Activated CD4-positive, alpha-beta T cell treated with anti-CD3 and anti-CD28 coated beads, Interleukin-2, amount 10 ng/mL, durations not matched to agents 7 days and 5 days (primary cell): Measurements from ENCODE around the gene SMAD2. TPM values are rescaled to one million over a fixed set of nuclear protein-coding genes. Genes with fewer than 3 reads are reported as not detected.

ENCODE experiments used
- CTCF ChIA-PET: fragments of 350-600 bp; sonication (Branson Sonifier 250); formaldehyde crosslinking; loops from one replicate; lab custom pipeline; 2021; ENCODE audit warnings: antibody characterized with exemption; lab: Charles Lee
- POLR2A ChIA-PET: fragments of 350-600 bp; sonication (Branson Sonifier 250); formaldehyde crosslinking; loops from one replicate; lab custom pipeline; 2021; ENCODE audit warnings: antibody characterized with exemption; lab: Charles Lee
- DNase-seq: peaks from one replicate; pipeline ENCODE4 v3.0.0-alpha.2; 2020
- H3K27ac Mint-ChIP-seq: one replicate; pipeline ENCODE4 v1.8.0; 2021; ENCODE audit warnings: mild to moderate bottlenecking, moderate library complexity, mixed read lengths
- H3K27me3 Mint-ChIP-seq: one replicate; pipeline ENCODE4 v1.8.0; 2021; ENCODE audit warnings: mixed read lengths
- H3K36me3 Mint-ChIP-seq: one replicate; pipeline ENCODE4 v1.8.0; 2021; ENCODE audit warnings: low read depth, mixed read lengths
- H3K4me1 Mint-ChIP-seq: one replicate; pipeline ENCODE4 v1.8.0; 2021; ENCODE audit warnings: mixed read lengths
- H3K4me3 Mint-ChIP-seq: one replicate; pipeline ENCODE4 v1.8.0; 2021; ENCODE audit warnings: mild to moderate bottlenecking, moderate library complexity, mixed read lengths
- H3K9me3 Mint-ChIP-seq: one replicate; pipeline ENCODE4 v1.8.0; 2021; ENCODE audit warnings: mixed read lengths
- total RNA-seq, 2 experiments: library from RNA; stranded (reverse); gene quantifications; one replicate each; pipeline ENCODE4 v1.2.3, GENCODE V29; 2021

The SMAD2 gene
- total RNA-seq, 2 experiments from 2014 or later = 141 to 158 TPM

DNA sequence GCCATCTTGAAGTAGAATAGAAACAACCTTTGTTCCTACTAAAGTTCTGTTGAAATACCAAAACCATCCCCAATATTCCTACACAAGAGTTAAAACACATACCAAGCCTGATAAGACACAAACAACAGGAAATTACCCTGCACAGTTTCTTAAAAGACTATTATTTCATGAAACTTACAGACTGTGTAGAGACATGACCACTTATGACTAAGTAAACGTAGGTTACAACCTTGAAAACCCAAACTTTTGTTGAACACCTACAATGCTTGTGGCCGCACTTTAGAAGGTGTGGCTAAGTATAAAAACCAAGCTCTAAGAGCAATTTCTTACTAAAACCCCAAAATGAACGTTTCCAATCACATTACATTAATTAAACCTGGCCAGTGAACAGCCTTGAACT is 2.0 kb downstream of the SMAD2 start:
- Mint-ChIP-seq H3K27ac (peak overlapping the region; percentile 84), H3K27me3 (no peaks in the 10 kb centered on the region), H3K4me1 (peaks cover 59% of the 10 kb centered on the region), H3K36me3 (peaks cover 16% of the 10 kb centered on the region), H3K4me3 (peak overlapping the region; percentile 81), H3K9me3 (no peaks in the 10 kb centered on the region)
- ChIA-PET CTCF (no interaction called here), POLR2A (interaction anchor here (0.6 kb wide), 1 partner anchor 263 kb away, joined by 3 read pairs; no protein-coding TSS in a partner anchor)
- DNase-seq = peak; percentile 33

DNA sequence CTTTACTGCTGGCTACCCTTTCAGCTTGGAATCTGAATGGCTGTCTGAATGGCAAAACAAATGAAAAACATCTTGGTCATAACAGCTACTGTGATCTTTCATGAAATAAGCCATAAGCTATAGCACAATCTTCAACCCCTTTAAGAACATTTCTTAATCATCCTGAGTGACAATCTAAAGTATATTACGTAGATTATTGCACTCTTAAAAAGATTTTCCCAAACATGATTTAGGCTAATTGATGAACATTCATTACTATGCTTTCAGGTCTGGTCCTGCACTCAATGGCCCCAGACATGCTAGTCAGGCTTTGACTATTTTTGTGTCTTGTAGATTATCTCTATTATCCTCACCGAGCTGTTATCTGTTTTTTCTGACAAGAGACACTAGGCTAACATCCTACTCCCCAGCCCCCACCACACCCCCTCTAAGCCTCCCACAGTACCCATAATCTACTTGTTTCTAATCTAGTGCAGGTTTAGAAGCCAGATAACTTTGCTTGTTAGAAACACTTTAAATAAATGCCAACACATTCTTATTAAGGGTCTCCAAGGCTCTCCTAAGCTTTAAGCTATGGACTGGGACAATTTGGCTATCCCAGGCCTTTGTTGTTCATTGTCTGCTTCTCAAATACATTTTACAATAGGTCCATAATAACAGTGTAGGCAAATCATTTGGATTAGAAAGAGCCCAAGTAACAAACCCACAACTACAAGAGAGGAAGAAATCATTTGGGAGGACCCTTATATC is 4.2 kb downstream of the SMAD2 start:
- no peak overlapping the region for H3K27ac Mint-ChIP-seq
- no peaks in the 10 kb centered on the region for H3K27me3 Mint-ChIP-seq
- ChIA-PET CTCF (no interaction called here), POLR2A (no interaction called here)
- peaks cover 20% of the 10 kb centered on the region for H3K36me3 Mint-ChIP-seq
- no peak overlapping the region for H3K4me3 Mint-ChIP-seq
- H3K4me1 Mint-ChIP-seq = peaks cover 67% of the 10 kb centered on the region
- DNase-seq = no peak
- no peaks in the 10 kb centered on the region for H3K9me3 Mint-ChIP-seq

DNA sequence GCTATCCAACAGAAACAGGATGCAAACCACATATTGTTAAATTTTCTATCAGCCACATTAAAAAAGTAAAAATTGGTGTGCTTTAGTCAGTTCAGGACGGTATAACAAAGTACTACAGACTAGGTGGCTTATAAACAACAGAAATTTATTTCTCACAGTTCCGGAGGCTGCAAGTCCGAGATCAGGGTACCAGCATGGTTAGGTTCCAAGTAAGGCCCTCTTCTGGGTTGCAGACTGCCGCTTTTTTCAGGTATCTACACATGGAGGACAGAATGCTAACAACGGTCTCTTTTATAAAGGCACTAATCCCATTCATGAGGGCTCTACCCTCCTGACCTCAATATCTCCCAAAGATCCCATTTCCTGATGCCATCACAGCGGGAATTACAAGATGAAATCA is 10.5 kb downstream of the SMAD2 start:
- H3K4me3 Mint-ChIP-seq = no peak overlapping the region
- no peak overlapping the region for H3K27ac Mint-ChIP-seq
- peaks cover 74% of the 10 kb centered on the region for H3K4me1 Mint-ChIP-seq
- DNase-seq = no peak
- ChIA-PET CTCF (no interaction called here), POLR2A (no interaction called here)
- H3K36me3 Mint-ChIP-seq = peaks cover 27% of the 10 kb centered on the region
- H3K9me3 Mint-ChIP-seq = no peaks in the 10 kb centered on the region
- H3K27me3 Mint-ChIP-seq = no peaks in the 10 kb centered on the region

DNA sequence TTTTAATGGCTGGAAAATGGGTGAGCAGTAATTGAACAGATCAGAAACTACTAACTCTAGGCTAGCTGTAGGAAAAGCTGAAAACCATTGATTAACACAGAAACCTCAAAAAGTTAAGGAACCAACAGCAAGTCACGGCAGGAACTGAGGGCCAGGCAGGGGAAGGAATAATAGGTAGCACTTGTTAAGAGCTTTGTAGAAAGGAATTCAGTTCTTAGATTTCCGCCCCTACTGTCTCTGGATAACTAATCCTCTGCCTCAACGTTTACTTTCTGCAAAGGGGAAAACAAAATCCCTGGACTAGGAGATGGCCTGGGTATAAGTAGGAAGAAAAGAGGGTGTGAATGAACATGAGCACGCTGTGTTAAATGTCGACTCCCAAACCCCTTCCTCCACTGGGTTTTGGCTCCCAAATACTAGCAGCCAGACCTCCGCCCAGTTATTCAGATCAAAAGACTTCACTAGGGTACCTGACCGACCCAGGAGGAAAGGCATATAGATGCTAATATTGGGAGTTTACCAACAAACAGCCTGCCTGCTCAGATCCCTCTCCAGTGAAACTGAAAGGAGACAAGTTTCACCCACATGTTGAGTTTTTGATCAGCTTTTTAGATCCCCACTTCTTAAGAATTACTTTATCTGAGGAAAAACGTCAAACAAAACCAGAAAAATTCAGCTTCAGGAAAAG is 12.4 kb downstream of the SMAD2 start:
- peak overlapping the region; percentile 63 for H3K27ac Mint-ChIP-seq
- H3K4me1 Mint-ChIP-seq = peaks cover 76% of the 10 kb centered on the region
- CTCF ChIA-PET = no interaction called here
- POLR2A ChIA-PET = no interaction called here
- H3K27me3 Mint-ChIP-seq = no peaks in the 10 kb centered on the region
- peaks cover 29% of the 10 kb centered on the region for H3K36me3 Mint-ChIP-seq
- no peak for DNase-seq
- peak overlapping the region; percentile 42 for H3K4me3 Mint-ChIP-seq
- no peaks in the 10 kb centered on the region for H3K9me3 Mint-ChIP-seq

DNA sequence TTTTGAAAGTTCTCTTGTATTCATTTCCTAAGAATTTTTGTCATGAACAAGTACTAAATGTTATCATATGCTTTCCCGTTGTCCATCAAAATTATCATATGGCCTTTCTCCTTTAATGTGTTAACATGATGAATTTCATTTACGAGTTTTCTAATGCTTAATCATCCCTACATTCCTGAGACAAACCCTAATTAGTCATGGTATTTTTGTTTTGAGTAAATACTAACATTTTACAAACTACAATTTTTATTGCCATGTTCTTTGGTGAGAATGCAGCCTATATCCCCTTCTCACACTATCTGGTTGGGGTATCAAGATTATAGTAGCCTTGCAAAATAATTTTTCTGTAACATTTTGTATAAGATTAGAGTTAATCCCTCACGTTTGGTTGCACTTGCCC is 14.5 kb downstream of the SMAD2 start:
- Mint-ChIP-seq H3K27me3 (no peaks in the 10 kb centered on the region), H3K4me1 (peaks cover 78% of the 10 kb centered on the region), H3K4me3 (no peak overlapping the region), H3K9me3 (no peaks in the 10 kb centered on the region), H3K36me3 (peaks cover 35% of the 10 kb centered on the region), H3K27ac (no peak overlapping the region)
- DNase-seq = no peak
- ChIA-PET CTCF (no interaction called here), POLR2A (no interaction called here)

DNA sequence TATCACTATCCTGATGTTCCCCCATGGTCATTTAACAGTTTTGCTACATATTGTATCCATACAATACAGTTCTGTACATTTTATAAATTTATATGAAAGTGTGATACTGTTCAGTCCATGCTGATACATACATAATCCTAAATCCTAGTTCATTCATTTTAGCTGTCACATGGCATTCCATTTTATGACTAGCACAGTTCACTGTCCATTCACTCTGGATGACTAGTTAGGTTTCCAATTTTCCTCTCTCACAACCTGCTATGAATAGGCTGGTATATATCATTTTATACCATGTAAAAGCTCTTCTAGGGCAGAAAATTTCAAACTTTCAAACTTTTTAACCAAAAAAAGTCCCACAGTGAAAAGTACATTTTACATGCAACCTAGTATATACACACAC is 15.2 kb downstream of the SMAD2 start:
- Mint-ChIP-seq H3K27ac (no peak overlapping the region), H3K27me3 (no peaks in the 10 kb centered on the region), H3K36me3 (peaks cover 38% of the 10 kb centered on the region), H3K4me1 (peaks cover 81% of the 10 kb centered on the region), H3K9me3 (no peaks in the 10 kb centered on the region), H3K4me3 (no peak overlapping the region)
- ChIA-PET POLR2A (no interaction called here), CTCF (no interaction called here)
- no peak for DNase-seq

DNA sequence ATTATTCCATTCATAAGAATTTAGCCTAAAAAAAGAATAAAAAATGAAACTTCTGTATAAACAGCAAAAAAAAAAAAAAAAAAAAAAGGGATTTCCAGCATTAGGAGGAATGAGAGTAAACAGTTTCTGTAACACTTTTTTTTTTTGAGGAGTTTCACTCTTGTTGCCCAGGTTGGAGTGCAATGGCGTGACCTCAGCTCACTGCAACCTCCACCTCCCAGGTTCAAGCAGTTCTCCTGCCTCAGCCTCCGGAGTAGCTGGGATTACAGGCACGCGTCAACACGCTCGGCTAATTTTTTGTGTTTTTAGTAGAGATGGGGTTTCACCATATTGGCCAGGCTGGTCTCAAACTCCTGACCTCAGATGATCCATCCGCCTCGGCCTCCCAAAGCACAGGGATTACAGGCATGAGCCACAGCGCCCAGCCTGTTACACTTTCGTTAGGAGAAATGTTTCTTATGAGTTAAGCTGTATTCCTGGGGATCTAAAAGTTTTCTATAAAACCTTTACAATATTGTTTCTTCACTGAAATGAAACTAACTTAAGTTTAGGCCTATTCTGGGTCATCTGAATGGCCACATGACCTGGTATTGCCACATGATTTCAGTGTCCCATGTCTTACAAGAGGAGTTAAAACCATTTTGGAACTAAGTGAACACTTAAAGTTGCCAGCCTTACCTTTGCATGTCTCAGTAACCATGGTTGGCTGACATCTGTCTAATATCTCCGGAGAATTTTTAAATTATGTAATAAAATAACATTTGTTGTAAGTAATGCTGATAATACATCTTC is 17.5 kb downstream of the SMAD2 start:
- Mint-ChIP-seq H3K36me3 (peaks cover 43% of the 10 kb centered on the region), H3K9me3 (peaks cover 5% of the 10 kb centered on the region), H3K4me1 (peaks cover 74% of the 10 kb centered on the region), H3K27ac (peak overlapping the region; percentile 71), H3K27me3 (no peaks in the 10 kb centered on the region), H3K4me3 (no peak overlapping the region)
- ChIA-PET CTCF (interaction anchor here (0.9 kb wide), 1 partner anchor 11 kb away, joined by 3 read pairs; no protein-coding TSS in a partner anchor), POLR2A (no interaction called here)
- no peak for DNase-seq

DNA sequence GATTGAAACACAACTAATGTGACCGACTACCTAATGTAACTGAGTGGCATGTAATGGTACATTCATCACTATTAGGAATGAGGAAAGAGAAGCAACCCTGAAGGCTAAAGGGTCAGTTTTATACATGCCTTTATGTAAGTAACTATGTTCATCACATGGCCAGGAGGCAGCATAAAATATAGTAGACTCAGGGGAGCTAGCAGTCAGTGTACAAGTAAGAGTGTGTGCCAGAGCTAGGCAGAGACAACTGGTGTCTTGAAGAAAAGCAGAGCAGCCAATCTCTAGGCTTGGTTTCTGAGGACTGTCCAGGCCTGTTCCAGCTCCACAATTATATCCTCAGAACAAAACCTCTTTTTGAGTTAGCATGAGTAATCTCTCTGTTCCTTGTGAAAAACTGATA is 18.1 kb downstream of the SMAD2 start:
- Mint-ChIP-seq H3K27me3 (no peaks in the 10 kb centered on the region), H3K27ac (peak overlapping the region; percentile 71), H3K4me1 (peaks cover 70% of the 10 kb centered on the region), H3K36me3 (peaks cover 49% of the 10 kb centered on the region), H3K4me3 (peak overlapping the region; percentile 0), H3K9me3 (peaks cover 7% of the 10 kb centered on the region)
- POLR2A ChIA-PET = no interaction called here
- DNase-seq = no peak
- CTCF ChIA-PET = interaction anchor here (0.9 kb wide), 1 partner anchor 10 kb away, joined by 3 read pairs; no protein-coding TSS in a partner anchor

DNA sequence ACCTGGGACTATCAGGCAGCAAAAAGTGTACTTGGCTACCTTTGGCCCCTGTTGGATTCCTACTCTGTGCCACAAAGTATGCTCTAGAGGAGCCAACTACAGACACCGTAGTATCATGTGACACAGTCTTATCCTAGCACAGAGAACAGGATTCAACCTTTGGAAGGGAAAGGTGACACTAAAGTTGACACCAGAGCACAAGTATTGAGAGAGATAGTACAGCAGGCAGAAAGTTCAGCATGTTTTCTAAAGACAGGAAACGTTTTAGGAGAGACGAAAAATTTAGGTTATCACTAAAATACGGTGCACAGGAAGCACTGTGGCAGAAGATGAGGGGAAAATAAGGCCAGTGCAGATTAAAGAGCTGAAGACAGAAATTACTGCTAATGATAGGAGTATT is 18.6 kb downstream of the SMAD2 start:
- Mint-ChIP-seq H3K36me3 (peaks cover 51% of the 10 kb centered on the region), H3K27ac (peak overlapping the region; percentile 71), H3K4me3 (peak overlapping the region; percentile 0), H3K27me3 (no peaks in the 10 kb centered on the region), H3K9me3 (peaks cover 11% of the 10 kb centered on the region), H3K4me1 (peaks cover 69% of the 10 kb centered on the region)
- no peak for DNase-seq
- POLR2A ChIA-PET = no interaction called here
- CTCF ChIA-PET = interaction anchor here (0.6 kb wide), 1 partner anchor 87 kb away, joined by 3 read pairs; no protein-coding TSS in a partner anchor

DNA sequence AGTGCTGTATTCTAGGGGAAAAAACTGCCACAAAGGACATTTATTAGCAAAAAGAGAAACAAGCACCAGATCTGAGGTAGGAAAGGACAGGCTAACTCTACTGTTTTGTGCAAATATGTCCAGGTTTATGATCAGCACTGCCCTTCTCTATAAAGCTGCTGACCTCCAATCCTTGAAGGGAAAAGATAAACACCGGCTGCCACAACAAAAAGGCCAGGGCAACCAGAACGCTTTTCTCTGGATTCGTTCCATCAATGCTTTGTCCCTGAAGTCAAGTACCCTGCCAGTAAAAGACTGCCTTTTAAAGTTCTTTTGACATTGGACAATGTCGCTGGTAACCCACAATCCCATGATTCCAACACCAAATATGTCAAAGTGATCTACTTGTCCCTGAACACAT is 21.0 kb downstream of the SMAD2 start:
- no peak overlapping the region for H3K27ac Mint-ChIP-seq
- H3K36me3 Mint-ChIP-seq = peaks cover 70% of the 10 kb centered on the region
- CTCF ChIA-PET = interaction anchor here (1.6 kb wide), 1 partner anchor 16 kb away, joined by 4 read pairs; no protein-coding TSS in a partner anchor
- peaks cover 27% of the 10 kb centered on the region for H3K9me3 Mint-ChIP-seq
- POLR2A ChIA-PET = no interaction called here
- H3K4me1 Mint-ChIP-seq = peaks cover 61% of the 10 kb centered on the region
- H3K27me3 Mint-ChIP-seq = no peaks in the 10 kb centered on the region
- DNase-seq = no peak
- H3K4me3 Mint-ChIP-seq = no peak overlapping the region

DNA sequence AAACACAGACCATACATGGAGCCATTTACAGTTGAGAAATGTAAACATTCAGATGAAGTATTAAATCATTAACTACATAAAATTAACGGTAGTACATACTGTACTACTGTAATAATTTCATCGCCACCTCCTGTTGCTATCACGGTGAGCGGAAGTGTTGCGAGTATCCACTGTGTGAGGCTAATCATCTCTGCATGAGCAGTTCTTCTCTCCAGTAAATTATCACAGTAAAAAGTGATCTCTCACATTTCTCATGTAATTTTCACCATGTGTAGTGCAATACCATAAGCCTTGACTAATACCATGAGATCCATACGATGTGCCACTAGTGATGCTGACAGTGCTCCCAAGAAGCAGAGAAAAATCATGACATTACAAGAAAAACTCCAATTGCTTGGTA is 21.9 kb downstream of the SMAD2 start:
- peaks cover 79% of the 10 kb centered on the region for H3K36me3 Mint-ChIP-seq
- no peak for DNase-seq
- H3K4me3 Mint-ChIP-seq = no peak overlapping the region
- H3K27ac Mint-ChIP-seq = no peak overlapping the region
- H3K27me3 Mint-ChIP-seq = no peaks in the 10 kb centered on the region
- CTCF ChIA-PET = interaction anchor here (0.6 kb wide), 1 partner anchor 42 kb away, joined by 3 read pairs; no protein-coding TSS in a partner anchor
- peaks cover 32% of the 10 kb centered on the region for H3K9me3 Mint-ChIP-seq
- peaks cover 57% of the 10 kb centered on the region for H3K4me1 Mint-ChIP-seq
- POLR2A ChIA-PET = no interaction called here

DNA sequence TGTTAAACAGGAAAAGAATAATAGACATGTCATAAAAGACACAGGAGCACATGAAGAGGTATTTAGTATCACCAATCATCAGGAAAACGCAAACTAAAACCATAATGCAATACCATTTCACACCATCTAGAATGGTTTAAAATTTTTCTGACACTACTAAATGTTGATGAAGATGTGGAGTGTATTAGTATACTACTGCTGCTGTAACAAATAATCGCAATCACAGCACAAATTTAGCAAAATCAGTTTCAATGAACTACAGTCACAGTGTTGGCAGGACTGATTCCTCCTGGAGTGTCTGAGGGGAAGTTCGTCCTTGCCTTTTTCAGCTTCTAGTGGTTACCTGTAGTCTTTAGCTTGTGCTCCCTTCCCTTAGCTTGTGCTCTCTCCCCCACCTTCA is 24.1 kb downstream of the SMAD2 start:
- H3K27ac Mint-ChIP-seq = no peak overlapping the region
- peaks cover 43% of the 10 kb centered on the region for H3K9me3 Mint-ChIP-seq

More for the DNA sequence above, 24.1 kb downstream of the SMAD2 start:
- Mint-ChIP-seq H3K36me3 (peaks cover 84% of the 10 kb centered on the region), H3K4me3 (no peak overlapping the region), H3K4me1 (peaks cover 58% of the 10 kb centered on the region), H3K27me3 (no peaks in the 10 kb centered on the region)
- ChIA-PET CTCF (no interaction called here), POLR2A (no interaction called here)
- DNase-seq = no peak
